CD14-positive monocyte (primary cell): ENCODE data around the gene SH3BP5. TPM values are rescaled to one million over a fixed set of nuclear protein-coding genes. Genes with fewer than 3 reads are reported as not detected.

Experiments used
- DNase-seq, 3 donors: peaks; one replicate each; pipeline ENCODE4 v3.0.0-alpha.2; 2011 to 2022
- H2AFZ ChIP-seq: 2 replicates; pipeline ENCODE4 v1.6.0; 2012; ENCODE audit warnings: mild to moderate bottlenecking, low read depth, low read length, inconsistent platforms; ENCODE audit not compliant: insufficient read depth, poor library complexity, severe bottlenecking
- H3K27ac ChIP-seq, 2 donors: 1 replicate in 1 of 2; 2 replicates in 1 of 2; pipeline ENCODE4 v1.5.1; 2012 to 2013; ENCODE audit warnings: low read length in 2 of 2, control low read depth in 1 of 2, inconsistent platforms in 1 of 2, low read depth in 1 of 2, mild to moderate bottlenecking in 1 of 2
- H3K27me3 ChIP-seq, 2 donors: one replicate each; pipeline versions ENCODE4 v1.6.0 to v1.6.1; 2011 to 2013; ENCODE audit warnings: low read length in 2 of 2; ENCODE audit not compliant: control insufficient read depth in 2 of 2, insufficient read depth in 2 of 2
- H3K36me3 ChIP-seq, 2 donors: replicated peaks in 1 of 2; 1 replicate in 1 of 2; 2 replicates in 1 of 2; pipeline versions ENCODE4 v1.5.1 to v1.6.1; 2012 to 2013; ENCODE audit warnings: low read length in 2 of 2, control low read depth in 1 of 2, inconsistent platforms in 1 of 2, mild to moderate bottlenecking in 1 of 2; ENCODE audit not compliant: insufficient read depth in 2 of 2, control insufficient read depth in 1 of 2
- H3K4me1 ChIP-seq, 2 donors: 1 replicate in 1 of 2; 2 replicates in 1 of 2; pipeline versions ENCODE4 v1.5.1 to v1.6.1; 2012 to 2013; ENCODE audit warnings: low read length in 2 of 2, control low read depth in 1 of 2, inconsistent platforms in 1 of 2, mild to moderate bottlenecking in 1 of 2, moderate library complexity in 1 of 2; ENCODE audit not compliant: insufficient read depth in 2 of 2, control insufficient read depth in 1 of 2
- H3K4me2 ChIP-seq: replicated peaks from 2 replicates; pipeline ENCODE3; 2012; ENCODE audit warnings: low read length, moderate library complexity, mild to moderate bottlenecking; ENCODE audit not compliant: poor library complexity, severe bottlenecking; ENCODE audit errors: extremely low read depth
- H3K4me3 ChIP-seq, 3 experiments: fragments of 200-600 bp in 1 of 3; sonication (generic) in 1 of 3; replicated peaks in 1 of 3; 1 replicate in 2 of 3; 2 replicates in 1 of 3; pipeline ENCODE4 v1.5.1; 2011 to 2013; ENCODE audit warnings: low read length in 3 of 3, mild to moderate bottlenecking in 3 of 3, control low read depth in 2 of 3, low read depth in 2 of 3, inconsistent platforms in 1 of 3, moderate library complexity in 1 of 3
- H3K79me2 ChIP-seq: 2 replicates; pipeline ENCODE4 v1.6.0; 2012; ENCODE audit warnings: mild to moderate bottlenecking, control low read depth, inconsistent platforms, low read length, moderate library complexity; ENCODE audit not compliant: insufficient read depth
- H3K9ac ChIP-seq: 2 replicates; pipeline ENCODE4 v1.6.0; 2017; ENCODE audit warnings: low read length, mild to moderate bottlenecking; ENCODE audit not compliant: insufficient read depth, poor library complexity, severe bottlenecking
- H3K9me3 ChIP-seq, 2 donors: replicated peaks in 1 of 2; 1 replicate in 1 of 2; 2 replicates in 1 of 2; pipeline versions ENCODE4 v1.5.1 to v1.6.1; 2012 to 2013; ENCODE audit warnings: low read length in 2 of 2, control low read depth in 1 of 2; ENCODE audit not compliant: control insufficient read depth in 1 of 2, insufficient read depth in 1 of 2
- H4K20me1 ChIP-seq: 2 replicates; pipeline ENCODE4 v1.6.0; 2012; ENCODE audit warnings: mild to moderate bottlenecking, low read length, control low read depth, moderate library complexity; ENCODE audit not compliant: insufficient read depth
- H3K27ac Mint-ChIP-seq, 7 donors: one replicate each; pipeline ENCODE4 v1.8.0; 2020; ENCODE audit warnings: mild to moderate bottlenecking in 7 of 7, mixed read lengths in 7 of 7, moderate library complexity in 6 of 7, inconsistent platforms in 2 of 7
- H3K27me3 Mint-ChIP-seq, 3 donors: one replicate each; pipeline ENCODE4 v1.8.0; 2021 to 2022; ENCODE audit warnings: low read depth in 3 of 3, mild to moderate bottlenecking in 3 of 3, mixed read lengths in 3 of 3, moderate library complexity in 3 of 3, inconsistent platforms in 1 of 3
- H3K36me3 Mint-ChIP-seq, 2 donors: one replicate each; pipeline ENCODE4 v1.8.0; 2020; ENCODE audit warnings: mixed read lengths in 2 of 2, inconsistent platforms in 1 of 2, mild to moderate bottlenecking in 1 of 2
- H3K4me1 Mint-ChIP-seq: one replicate; pipeline ENCODE4 v1.8.0; 2020; ENCODE audit warnings: mild to moderate bottlenecking, mixed read lengths
- H3K4me3 Mint-ChIP-seq, 2 donors: one replicate each; pipeline ENCODE4 v1.8.0; 2020; ENCODE audit warnings: mild to moderate bottlenecking in 2 of 2, mixed read lengths in 2 of 2, moderate library complexity in 1 of 2
- H3K9me3 Mint-ChIP-seq, 7 donors: one replicate each; pipeline ENCODE4 v1.8.0; 2020 to 2022; ENCODE audit warnings: mixed read lengths in 7 of 7, mild to moderate bottlenecking in 6 of 7, moderate library complexity in 6 of 7, inconsistent platforms in 2 of 7
- CTCF ChIP-seq: fragments of 200-600 bp; IDR thresholded peaks from one replicate; pipeline ENCODE4 v1.8.0; 2022; ENCODE audit warnings: antibody characterized with exemption, mild to moderate bottlenecking
- WGBS: methylation state at CpG from one replicate; pipeline ENCODE4 v1.1.5; 2013; ENCODE audit warnings: missing lambda C conversion rate; ENCODE audit not compliant: insufficient coverage; 5-methylcytosine and 5-hydroxymethylcytosine counted together
- intact Hi-C, 2 donors: fragments of 100-400 bp; cut with micrococcal nuclease; formaldehyde crosslinking; loops; one replicate each; pipeline versions ENCODE4 v1.15.0 to v1.15.1; 2023
- polyA plus RNA-seq, 3 donors: library from polyadenylated mRNA; depleted of rRNA in 1 of 3; unstranded in 2 of 3; stranded (reverse) in 1 of 3; fragments of 300-500 nt in 2 of 3; fragments of >200 nt in 1 of 3; fragmentation: Illumina TruSeq in 2 of 3; gene quantifications; 1 replicate in 2 of 3; 2 replicates in 1 of 3; pipeline ENCODE4 v1.2.3, GENCODE V29; 2012 to 2021

The SH3BP5 gene
- polyA plus RNA-seq, 3 donors, result 10.7 to 29.6 (median 22.8) TPM

GRCh38 chr3:15218689-15219088 is 113.7 kb downstream of the SH3BP5 start:
- no peak overlapping the region for H3K4me3 Mint-ChIP-seq
- no peak overlapping the region for H3K4me3 ChIP-seq
- DNase-seq, result no peak
- H2AFZ ChIP-seq, result no peak overlapping the region
- H4K20me1 ChIP-seq, result peaks cover 18% of the 10 kb centered on the region
- peaks cover 11% of the 10 kb centered on the region for H3K79me2 ChIP-seq
- H3K27ac ChIP-seq, result no peak overlapping the region
- H3K4me1 Mint-ChIP-seq, result peaks cover 43% of the 10 kb centered on the region
- H3K9ac ChIP-seq, result no peak overlapping the region
- H3K36me3 ChIP-seq, result peaks cover 58 to 78% of the 10 kb centered on the region in 2 donors
- H3K27me3 Mint-ChIP-seq, result no peaks in the 10 kb centered on the region
- H3K9me3 Mint-ChIP-seq, result no peaks in the 10 kb centered on the region
- no peaks in the 10 kb centered on the region for H3K27me3 ChIP-seq
- no peak overlapping the region for H3K4me2 ChIP-seq
- intact Hi-C loops, result no loop called here
- no peak for TF ChIP-seq CTCF
- peaks cover 58 to 71% of the 10 kb centered on the region in 2 donors for H3K36me3 Mint-ChIP-seq
- peaks cover 36 to 44% of the 10 kb centered on the region in 2 donors for H3K4me1 ChIP-seq
- no peaks in the 10 kb centered on the region for H3K9me3 ChIP-seq
- no peak overlapping the region for H3K27ac Mint-ChIP-seq

GRCh38 chr3:15217841-15218267 is 114.5 kb downstream of the SH3BP5 start:
- Mint-ChIP-seq H3K9me3 (no peaks in the 10 kb centered on the region), H3K27ac (no peak overlapping the region), H3K4me3 (no peak overlapping the region), H3K27me3 (no peaks in the 10 kb centered on the region), H3K36me3 (peaks cover 58 to 70% of the 10 kb centered on the region in 2 donors), H3K4me1 (peaks cover 43% of the 10 kb centered on the region)
- H3K27me3 ChIP-seq, result no peaks in the 10 kb centered on the region
- no peak overlapping the region for H3K4me3 ChIP-seq
- no CpG with 5 or more reads among the region's 2 CpGs for WGBS
- no peak overlapping the region for H3K4me2 ChIP-seq
- no peak for TF ChIP-seq CTCF
- peaks cover 56 to 78% of the 10 kb centered on the region in 2 donors for H3K36me3 ChIP-seq
- no peaks in the 10 kb centered on the region for H3K9me3 ChIP-seq
- no peak overlapping the region for H3K27ac ChIP-seq
- peaks cover 18% of the 10 kb centered on the region for H4K20me1 ChIP-seq
- peaks cover 11% of the 10 kb centered on the region for H3K79me2 ChIP-seq
- H3K4me1 ChIP-seq, result peaks cover 36 to 44% of the 10 kb centered on the region in 2 donors
- DNase-seq, result no peak
- H3K9ac ChIP-seq, result no peak overlapping the region
- intact Hi-C loops, result no loop called here
- no peak overlapping the region for H2AFZ ChIP-seq
